Effector memory CD4-positive, alpha-beta T cell (primary cell): Measurements from ENCODE around the gene HPCAL1.

Experiments used
- DNase-seq, 3 donors: peaks; one replicate each; pipeline ENCODE4 v3.0.0-alpha.2; 2020
- H3K27ac ChIP-seq: 2 replicates; pipeline ENCODE4 v1.7.0; 2013; ENCODE audit warnings: mild to moderate bottlenecking, low read length, moderate library complexity; ENCODE audit not compliant: insufficient read depth, poor library complexity, severe bottlenecking
- H3K27me3 ChIP-seq: replicated peaks from 2 replicates; pipeline ENCODE4 v1.7.0; 2013; ENCODE audit warnings: mild to moderate bottlenecking, low read length; ENCODE audit not compliant: insufficient read depth, control insufficient read depth, poor library complexity, severe bottlenecking
- H3K36me3 ChIP-seq: 2 replicates; pipeline ENCODE4 v1.7.0; 2013; ENCODE audit warnings: mild to moderate bottlenecking, low read length, moderate library complexity; ENCODE audit not compliant: control insufficient read depth, insufficient read depth
- H3K4me1 ChIP-seq: 2 replicates; pipeline ENCODE4 v1.7.0; 2013; ENCODE audit warnings: low read length, mild to moderate bottlenecking; ENCODE audit not compliant: control insufficient read depth, insufficient read depth, poor library complexity, severe bottlenecking
- H3K4me3 ChIP-seq: 2 replicates; pipeline ENCODE4 v1.7.0; 2013; ENCODE audit warnings: low read length, low read depth, mild to moderate bottlenecking; ENCODE audit not compliant: insufficient read depth, poor library complexity, severe bottlenecking
- H3K9me3 ChIP-seq: 2 replicates; pipeline ENCODE4 v1.7.0; 2013; ENCODE audit warnings: mild to moderate bottlenecking, low read length, moderate library complexity; ENCODE audit not compliant: control insufficient read depth

HPCAL1 gene

GRCh38 chr2:10422251-10422650 is 119.5 kb downstream of the HPCAL1 start:
- no peaks in the 10 kb centered on the region for H3K4me1 ChIP-seq
- no peak for DNase-seq
- H3K36me3 ChIP-seq = peaks cover 71% of the 10 kb centered on the region
- H3K27me3 ChIP-seq = no peaks in the 10 kb centered on the region
- H3K9me3 ChIP-seq = no peaks in the 10 kb centered on the region
- no peak overlapping the region for H3K4me3 ChIP-seq
- H3K27ac ChIP-seq = no peak overlapping the region

- Histone ChIP-seq H3K4me1 (no peaks in the 10 kb centered on the region), H3K4me3 (no peak overlapping the region), H3K27ac (no peak overlapping the region), H3K27me3 (no peaks in the 10 kb centered on the region), H3K36me3 (peaks cover 73% of the 10 kb centered on the region), H3K9me3 (no peaks in the 10 kb centered on the region)
- no peak for DNase-seq
These were observed 120.2 kb downstream of the HPCAL1 start for GRCh38 chr2:10422732-10423399.

GRCh38 chr2:10423400-10423774 is 120.7 kb downstream of the HPCAL1 start:
- no peaks in the 10 kb centered on the region for H3K9me3 ChIP-seq
- H3K36me3 ChIP-seq = peaks cover 73% of the 10 kb centered on the region
- DNase-seq = no peak
- no peaks in the 10 kb centered on the region for H3K27me3 ChIP-seq
- H3K4me1 ChIP-seq = no peaks in the 10 kb centered on the region
- H3K4me3 ChIP-seq = no peak overlapping the region
- H3K27ac ChIP-seq = no peak overlapping the region

DNA sequence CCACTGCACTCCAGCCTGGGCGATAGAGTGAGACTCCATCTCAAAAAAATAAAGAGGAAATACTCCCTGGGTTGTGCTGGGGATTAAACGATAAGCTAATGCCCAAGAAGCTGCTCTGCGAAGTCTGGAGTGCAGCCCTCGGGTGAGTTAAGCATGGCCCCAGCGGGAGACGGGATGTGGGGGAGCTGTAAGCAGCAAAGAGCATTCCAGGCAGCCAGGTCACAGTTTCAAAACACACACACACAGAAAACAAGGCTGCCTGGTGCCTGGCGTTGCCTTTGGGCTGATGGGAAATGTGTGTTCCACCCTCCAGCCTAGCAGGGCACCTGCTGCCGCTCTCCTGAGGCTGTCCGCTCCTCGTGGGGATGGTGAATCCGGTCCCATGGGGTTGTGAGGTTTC is 121.3 kb downstream of the HPCAL1 start:
- no peaks in the 10 kb centered on the region for H3K9me3 ChIP-seq
- DNase-seq = no peak
- no peaks in the 10 kb centered on the region for H3K27me3 ChIP-seq
- H3K36me3 ChIP-seq = peaks cover 73% of the 10 kb centered on the region
- no peak overlapping the region for H3K4me3 ChIP-seq
- H3K27ac ChIP-seq = no peak overlapping the region
- no peaks in the 10 kb centered on the region for H3K4me1 ChIP-seq

GRCh38 chr2:10424916-10425505 is 122.3 kb downstream of the HPCAL1 start:
- H3K27me3 ChIP-seq = no peaks in the 10 kb centered on the region
- H3K27ac ChIP-seq = no peak overlapping the region
- H3K4me3 ChIP-seq = no peak overlapping the region
- peaks cover 66% of the 10 kb centered on the region for H3K36me3 ChIP-seq
- no peaks in the 10 kb centered on the region for H3K4me1 ChIP-seq
- no peak for DNase-seq
- no peaks in the 10 kb centered on the region for H3K9me3 ChIP-seq

- Histone ChIP-seq H3K36me3 (peaks cover 59% of the 10 kb centered on the region), H3K4me3 (no peak overlapping the region), H3K4me1 (no peaks in the 10 kb centered on the region), H3K27ac (no peak overlapping the region), H3K9me3 (no peaks in the 10 kb centered on the region), H3K27me3 (no peaks in the 10 kb centered on the region)
- no peak for DNase-seq
These were observed 123.0 kb downstream of the HPCAL1 start for GRCh38 chr2:10425699-10426098.

GRCh38 chr2:10426726-10427617 is 124.3 kb downstream of the HPCAL1 start:
- Histone ChIP-seq H3K36me3 (peaks cover 47% of the 10 kb centered on the region), H3K4me1 (peaks cover 3% of the 10 kb centered on the region), H3K9me3 (no peaks in the 10 kb centered on the region), H3K27me3 (no peaks in the 10 kb centered on the region), H3K4me3 (no peak overlapping the region), H3K27ac (no peak overlapping the region)
- DNase-seq = no peak

- DNase-seq = no peak
- Histone ChIP-seq H3K4me3 (no peak overlapping the region), H3K27ac (no peak overlapping the region), H3K36me3 (peaks cover 40% of the 10 kb centered on the region), H3K4me1 (peaks cover 9% of the 10 kb centered on the region), H3K27me3 (no peaks in the 10 kb centered on the region), H3K9me3 (no peaks in the 10 kb centered on the region)
These were observed 124.9 kb downstream of the HPCAL1 start for GRCh38 chr2:10427618-10427949.

GRCh38 chr2:10428355-10428754 is 125.7 kb downstream of the HPCAL1 start:
- peaks cover 10% of the 10 kb centered on the region for H3K4me1 ChIP-seq
- peaks cover 33% of the 10 kb centered on the region for H3K36me3 ChIP-seq
- no peak overlapping the region for H3K4me3 ChIP-seq
- H3K9me3 ChIP-seq = no peaks in the 10 kb centered on the region
- no peak for DNase-seq
- H3K27me3 ChIP-seq = no peaks in the 10 kb centered on the region
- H3K27ac ChIP-seq = no peak overlapping the region

DNA sequence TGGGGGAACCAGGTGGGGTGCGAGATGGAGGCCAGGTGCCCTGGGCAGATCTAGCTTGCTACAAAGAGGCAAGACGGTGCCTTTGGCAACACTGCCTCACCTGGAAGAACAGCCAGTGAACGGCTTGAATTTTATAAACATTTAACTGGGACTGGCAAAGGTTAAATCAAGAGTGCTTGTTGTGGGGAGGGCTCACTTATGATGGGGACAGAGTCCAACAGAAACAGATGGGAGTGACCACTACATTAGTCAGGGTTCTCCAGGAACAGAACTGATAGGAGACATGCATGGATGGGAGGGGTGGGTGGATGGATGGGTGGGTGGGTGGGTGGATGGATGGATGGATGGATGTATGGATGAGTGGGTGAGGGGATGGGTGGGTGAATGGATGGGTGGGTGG is 126.2 kb downstream of the HPCAL1 start:
- no peak overlapping the region for H3K4me3 ChIP-seq
- H3K27ac ChIP-seq = no peak overlapping the region
- no peaks in the 10 kb centered on the region for H3K9me3 ChIP-seq
- H3K4me1 ChIP-seq = peaks cover 10% of the 10 kb centered on the region
- peaks cover 30% of the 10 kb centered on the region for H3K36me3 ChIP-seq
- no peak for DNase-seq
- no peaks in the 10 kb centered on the region for H3K27me3 ChIP-seq
